Islet precursor cell (in vitro differentiated cells): ENCODE measurements around the gene TAS2R30.
"Not testable (repeated sequence)": the region's sequence is repeated elsewhere in the genome, so short reads cannot be mapped to it uniquely, and the experiment has no call there.

ENCODE experiments used
- DNase-seq: peaks from one replicate; pipeline ENCODE4 v3.0.0-alpha.2; 2018

Gene TAS2R30

GRCh38 chr12:11114130-11114529, 20.3 kb downstream of the TAS2R30 start:
- not testable (repeated sequence) for DNase-seq

DNA sequence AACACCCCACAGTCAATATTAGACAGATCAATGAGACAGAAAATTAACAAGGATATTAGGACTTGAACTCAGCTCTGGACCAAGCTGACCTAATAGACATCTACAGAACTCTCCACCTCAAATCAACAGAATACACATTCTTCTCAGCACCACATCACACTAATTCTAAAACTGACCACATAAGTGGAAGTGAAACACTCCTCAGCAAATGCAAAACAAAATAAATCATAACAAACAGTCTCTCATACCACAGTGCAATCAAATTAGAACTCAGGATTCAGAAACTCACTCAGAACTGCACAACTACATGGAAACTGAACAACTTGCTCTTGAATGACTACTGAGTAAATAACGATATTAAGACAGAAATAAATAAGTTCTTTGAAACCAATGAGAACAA, 23.2 kb downstream of the TAS2R30 start:
- DNase-seq, result not testable (repeated sequence)

- no peak for DNase-seq
These were observed 25.6 kb downstream of the TAS2R30 start for GRCh38 chr12:11108862-11109261.

DNA sequence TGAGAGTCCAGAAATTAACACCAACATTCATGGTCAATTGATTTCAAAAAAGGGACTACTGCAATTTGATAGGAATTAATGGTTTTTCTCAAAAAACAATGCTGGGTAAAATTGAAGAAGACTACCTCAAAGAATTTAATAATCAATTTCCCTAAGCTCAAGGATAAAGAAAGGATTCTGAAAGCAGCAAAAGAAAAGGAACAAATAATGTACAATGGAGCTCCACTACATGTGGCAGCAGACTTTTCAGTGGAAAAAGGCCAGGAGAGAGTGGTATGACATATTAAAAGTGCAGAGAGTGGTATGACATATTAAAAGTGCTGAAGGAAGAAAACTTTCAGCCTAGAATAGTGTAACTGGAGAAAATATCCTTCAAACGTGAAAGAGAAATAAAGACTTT, 26.7 kb downstream of the TAS2R30 start:
- DNase-seq, result no peak

DNA sequence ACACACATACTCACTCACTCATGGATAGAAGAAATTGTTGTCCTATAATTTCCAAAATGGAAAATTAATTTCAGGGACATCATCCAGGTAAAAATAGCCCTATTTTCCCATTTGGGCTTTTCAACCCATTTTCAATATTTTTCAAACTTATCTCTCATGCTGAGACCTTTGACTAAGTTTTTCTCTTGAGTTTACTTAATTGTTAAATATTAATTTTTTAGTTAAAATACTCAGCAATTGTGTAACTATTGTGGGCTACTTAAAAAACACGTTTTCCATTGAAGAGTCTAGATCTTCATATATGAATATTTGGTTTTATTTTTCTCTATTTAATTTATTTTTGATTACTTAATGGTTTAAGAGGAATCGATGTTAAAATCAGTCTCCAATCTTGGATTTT, 28.2 kb downstream of the TAS2R30 start:
- DNase-seq, result no peak

GRCh38 chr12:11105546-11105945, 28.9 kb downstream of the TAS2R30 start:
- no peak for DNase-seq

DNA sequence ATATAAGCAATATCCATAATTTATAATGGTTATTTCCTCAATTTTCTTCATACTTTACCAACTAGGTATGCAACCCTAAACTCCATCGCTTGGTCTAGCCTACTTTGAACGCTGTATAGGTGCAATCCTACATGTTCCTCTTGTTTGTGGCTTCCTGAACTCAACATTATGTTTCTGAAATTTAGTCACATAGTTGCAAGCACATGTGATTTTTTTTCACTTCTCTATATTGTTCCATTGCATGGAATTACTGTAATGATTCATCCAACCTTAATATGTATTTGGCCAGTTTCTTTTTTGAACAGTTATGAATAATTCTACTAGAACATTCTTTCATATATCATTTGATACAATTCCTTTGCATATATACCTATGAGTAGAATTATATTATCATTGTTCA, 39.5 kb downstream of the TAS2R30 start:
- not testable (repeated sequence) for DNase-seq

GRCh38 chr12:11092128-11092527, 42.3 kb downstream of the TAS2R30 start, which contains the start of gene TAS2R43:
TAS2R43 (minus strand) TSS chr12:11092313; CDS start chr12:11092229, 84 bp downstream.
- no peak for DNase-seq

- no peak for DNase-seq
These were observed 45.2 kb downstream of the TAS2R30 start for GRCh38 chr12:11089246-11089645.

DNA sequence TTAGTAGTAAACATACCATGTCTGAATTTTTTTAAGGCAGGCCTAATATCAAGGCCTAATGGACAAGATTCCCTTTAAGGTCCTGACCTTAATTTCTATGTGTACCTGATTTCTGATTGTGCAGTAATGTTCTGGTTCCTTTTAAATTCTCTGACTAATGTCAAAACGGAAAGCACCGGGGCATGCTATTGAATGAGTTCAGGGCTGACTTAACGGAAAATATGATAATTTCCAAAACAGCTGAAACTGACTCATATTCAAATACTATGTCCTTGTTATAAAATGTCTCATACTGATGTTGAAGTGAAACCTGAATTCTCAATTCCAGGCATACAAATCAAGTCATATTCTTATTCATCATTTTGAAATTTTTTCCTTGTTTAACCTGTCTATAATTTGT, 49.0 kb downstream of the TAS2R30 start:
- DNase-seq, result no peak
